ENCODE results near the gene FOXA1. TPM values are rescaled to one million over a fixed set of nuclear protein-coding genes. Genes with fewer than 3 reads are reported as not detected.
A peak's percentile ranks its signal among the peaks of the same experiment; 100 is the strongest.

FOXA1 gene
- polyA plus RNA-seq, 1 experiment = 0.07 TPM

- H3K9me3 ChIP-seq (ENCODE audit: control insufficient read depth, insufficient read depth, low read length) = peaks cover 8% of the 10 kb centered on the region
- no peak for DNase-seq (ENCODE audit: low read depth, low spot score)
- no peak overlapping the region for H3K4me3 ChIP-seq (ENCODE audit: low read depth, low read length)
- POLR2A ChIA-PET = no interaction called here
- TF ChIP-seq, protein P1, sequence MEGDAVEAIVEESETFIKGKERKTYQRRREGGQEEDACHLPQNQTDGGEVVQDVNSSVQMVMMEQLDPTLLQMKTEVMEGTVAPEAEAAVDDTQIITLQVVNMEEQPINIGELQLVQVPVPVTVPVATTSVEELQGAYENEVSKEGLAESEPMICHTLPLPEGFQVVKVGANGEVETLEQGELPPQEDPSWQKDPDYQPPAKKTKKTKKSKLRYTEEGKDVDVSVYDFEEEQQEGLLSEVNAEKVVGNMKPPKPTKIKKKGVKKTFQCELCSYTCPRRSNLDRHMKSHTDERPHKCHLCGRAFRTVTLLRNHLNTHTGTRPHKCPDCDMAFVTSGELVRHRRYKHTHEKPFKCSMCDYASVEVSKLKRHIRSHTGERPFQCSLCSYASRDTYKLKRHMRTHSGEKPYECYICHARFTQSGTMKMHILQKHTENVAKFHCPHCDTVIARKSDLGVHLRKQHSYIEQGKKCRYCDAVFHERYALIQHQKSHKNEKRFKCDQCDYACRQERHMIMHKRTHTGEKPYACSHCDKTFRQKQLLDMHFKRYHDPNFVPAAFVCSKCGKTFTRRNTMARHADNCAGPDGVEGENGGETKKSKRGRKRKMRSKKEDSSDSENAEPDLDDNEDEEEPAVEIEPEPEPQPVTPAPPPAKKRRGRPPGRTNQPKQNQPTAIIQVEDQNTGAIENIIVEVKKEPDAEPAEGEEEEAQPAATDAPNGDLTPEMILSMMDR (IDR thresholded peaks at IDR 0.05; ENCODE audit: low read depth, low read length) = no peak
- CTCF ChIA-PET = no interaction called here
- peaks cover 3% of the 10 kb centered on the region for H3K27me3 ChIP-seq (ENCODE audit: control insufficient read depth, insufficient read depth, low read length)
- no peak overlapping the region for H3K27ac ChIP-seq (ENCODE audit: low read depth, low read length)
These were observed 21.8 kb upstream of the FOXA1 start for GRCh38 chr14:37616853-37617252.

DNA sequence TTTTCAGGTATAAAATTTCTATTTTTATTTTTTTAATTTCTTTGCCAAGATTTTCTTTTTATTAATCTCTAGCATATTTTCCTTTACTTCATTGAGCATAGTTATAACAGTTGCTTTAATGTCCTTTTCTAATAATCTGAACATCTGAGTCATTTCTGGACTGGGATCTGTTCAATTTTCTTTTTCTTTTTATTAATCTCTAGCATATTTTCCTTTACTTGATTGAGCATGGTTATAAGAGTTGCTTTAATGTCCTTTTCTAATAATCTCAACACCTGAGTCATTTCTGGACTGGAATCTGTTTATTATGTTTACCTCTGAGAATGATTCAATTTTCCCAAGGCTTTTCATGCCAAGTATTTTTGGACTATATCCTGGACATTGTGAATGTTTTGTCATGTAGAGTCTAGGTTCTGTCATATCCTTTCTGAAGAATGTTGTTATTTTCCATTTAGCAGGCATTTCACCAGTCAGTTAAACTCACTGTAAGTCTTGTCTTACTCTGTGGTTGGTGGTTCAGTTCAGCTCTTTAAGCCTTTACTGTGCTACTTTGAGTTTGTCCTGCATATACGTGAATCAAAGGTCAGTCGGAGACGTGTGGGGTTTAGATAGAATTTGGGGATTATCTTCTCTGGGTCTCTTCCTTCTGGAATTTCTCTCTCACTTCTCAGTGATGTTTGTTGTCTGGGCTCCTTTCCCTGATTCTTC, 20.7 kb upstream of the FOXA1 start:
- Histone ChIP-seq H3K27ac (ENCODE audit: low read depth, low read length) (no peak overlapping the region), H3K27me3 (ENCODE audit: control insufficient read depth, insufficient read depth, low read length) (peaks cover 13% of the 10 kb centered on the region), H3K4me3 (ENCODE audit: low read depth, low read length) (no peak overlapping the region), H3K9me3 (ENCODE audit: control insufficient read depth, insufficient read depth, low read length) (peaks cover 8% of the 10 kb centered on the region)
- ChIA-PET POLR2A (no interaction called here), CTCF (no interaction called here)
- TF ChIP-seq, protein P1 (IDR thresholded peaks at IDR 0.05; ENCODE audit: low read depth, low read length) = no peak
- no peak for DNase-seq (ENCODE audit: low read depth, low spot score)

GRCh38 chr14:37610945-37611523, 16.0 kb upstream of the FOXA1 start:
- POLR2A ChIA-PET = no interaction called here
- TF ChIP-seq, protein P1 (IDR thresholded peaks at IDR 0.05; ENCODE audit: low read depth, low read length) = no peak
- CTCF ChIA-PET = interaction anchor here (1.0 to 1.3 kb wide), 2 partner anchors 18 to 364 kb away, joined by 3 to 4 read pairs; no protein-coding TSS in a partner anchor

DNA sequence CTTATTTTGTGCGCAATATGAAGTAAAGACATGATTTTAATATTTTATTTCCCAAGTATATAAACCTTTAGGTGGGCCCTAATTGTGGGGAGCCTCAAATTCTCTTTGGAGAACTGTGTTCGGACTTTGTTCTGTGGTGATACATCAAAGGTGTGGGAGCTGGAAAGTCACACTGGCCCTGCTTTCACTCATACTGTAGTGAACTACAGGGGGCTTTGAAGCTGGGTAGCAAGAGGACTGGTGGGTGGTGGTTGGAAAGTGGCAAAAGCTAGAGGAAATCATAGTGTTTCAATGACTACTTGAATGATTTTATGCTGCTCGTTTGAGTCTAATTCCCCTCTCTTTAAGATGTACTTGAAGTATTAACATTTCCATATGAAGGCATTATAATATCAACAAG, 13.6 kb upstream of the FOXA1 start:
- POLR2A ChIA-PET = no interaction called here
- Histone ChIP-seq H3K9me3 (ENCODE audit: control insufficient read depth, insufficient read depth, low read length) (no peaks in the 10 kb centered on the region; the same call in 1 of the 2 replicates), H3K4me3 (ENCODE audit: low read depth, low read length) (no peak overlapping the region), H3K27ac (ENCODE audit: low read depth, low read length) (no peak overlapping the region), H3K27me3 (ENCODE audit: control insufficient read depth, insufficient read depth, low read length) (peaks cover 56% of the 10 kb centered on the region)
- no peak for DNase-seq (ENCODE audit: low read depth, low spot score)
- TF ChIP-seq, protein P1 (IDR thresholded peaks at IDR 0.05; ENCODE audit: low read depth, low read length) = no peak
- CTCF ChIA-PET = interaction anchor here (0.7 to 1.4 kb wide), 3 partner anchors 266 to 378 kb away, joined by 3 to 4 read pairs (median 3); no protein-coding TSS in a partner anchor

More at GRCh38 chr14:37610945-37611523, 16.0 kb upstream of the FOXA1 start:
- H3K9me3 ChIP-seq (ENCODE audit: control insufficient read depth, insufficient read depth, low read length) = peaks cover 5% of the 10 kb centered on the region
- peaks cover 36% of the 10 kb centered on the region for H3K27me3 ChIP-seq (ENCODE audit: control insufficient read depth, insufficient read depth, low read length)
- no peak overlapping the region for H3K27ac ChIP-seq (ENCODE audit: low read depth, low read length)
- DNase-seq (ENCODE audit: low read depth, low spot score) = no peak
- peak overlapping the region; percentile 23 for H3K4me3 ChIP-seq (ENCODE audit: low read depth, low read length)

GRCh38 chr14:37606678-37607077, 11.6 kb upstream of the FOXA1 start:
- Histone ChIP-seq H3K9me3 (ENCODE audit: control insufficient read depth, insufficient read depth, low read length) (peaks cover 3% of the 10 kb centered on the region; the same call in 1 of the 2 replicates), H3K4me3 (ENCODE audit: low read depth, low read length) (no peak overlapping the region), H3K27ac (ENCODE audit: low read depth, low read length) (no peak overlapping the region), H3K27me3 (ENCODE audit: control insufficient read depth, insufficient read depth, low read length) (peaks cover 71% of the 10 kb centered on the region)
- POLR2A ChIA-PET = no interaction called here
- no peak for DNase-seq (ENCODE audit: low read depth, low spot score)
- TF ChIP-seq, protein P1 (IDR thresholded peaks at IDR 0.05; ENCODE audit: low read depth, low read length) = no peak
- CTCF ChIA-PET = interaction anchor here (0.7 kb wide), 1 partner anchor 16 kb away, joined by 7 read pairs; no protein-coding TSS in a partner anchor

Measured in AG04450 (cell line).